ENCODE results near the gene PPP2R2B.

The PPP2R2B gene

DNA sequence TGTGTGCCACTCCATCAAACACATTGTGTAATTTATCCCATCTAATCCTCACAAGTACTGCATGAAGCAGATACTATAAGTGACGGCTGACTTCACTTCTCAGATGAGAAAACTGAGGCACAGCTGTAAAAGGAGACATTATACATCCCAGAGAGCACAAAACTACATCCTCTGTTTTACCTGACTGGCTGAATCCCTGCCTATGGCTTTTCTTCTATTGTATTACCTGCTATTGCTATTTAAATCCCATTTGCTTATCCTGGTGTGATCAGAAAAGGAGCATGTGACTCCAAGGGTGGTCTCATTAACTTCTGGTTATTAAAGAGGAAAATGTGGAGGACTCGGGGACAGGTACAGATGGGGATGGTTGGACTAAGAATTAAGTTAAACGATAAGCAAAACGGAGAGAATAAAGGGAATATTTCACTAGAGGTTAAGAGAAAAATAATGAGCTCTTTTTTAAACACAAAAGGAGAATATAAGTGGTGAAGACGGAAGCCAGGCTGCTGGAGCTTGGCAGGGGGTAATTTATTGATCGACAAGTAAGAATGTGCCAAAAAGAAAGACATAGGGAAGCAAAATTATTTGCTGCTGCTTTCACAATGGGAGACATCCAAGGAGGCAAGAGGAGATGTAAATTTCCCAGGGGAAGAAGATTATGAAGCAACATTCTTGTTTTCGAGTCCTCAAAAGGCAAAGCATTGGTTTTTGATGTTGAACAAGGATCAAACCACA is 206.8 kb downstream of the PPP2R2B start:
- no peak overlapping the region for H3K27ac ChIP-seq
- no peak for TF ChIP-seq CTCF (conservative IDR thresholded peaks at IDR 0.05)

DNA sequence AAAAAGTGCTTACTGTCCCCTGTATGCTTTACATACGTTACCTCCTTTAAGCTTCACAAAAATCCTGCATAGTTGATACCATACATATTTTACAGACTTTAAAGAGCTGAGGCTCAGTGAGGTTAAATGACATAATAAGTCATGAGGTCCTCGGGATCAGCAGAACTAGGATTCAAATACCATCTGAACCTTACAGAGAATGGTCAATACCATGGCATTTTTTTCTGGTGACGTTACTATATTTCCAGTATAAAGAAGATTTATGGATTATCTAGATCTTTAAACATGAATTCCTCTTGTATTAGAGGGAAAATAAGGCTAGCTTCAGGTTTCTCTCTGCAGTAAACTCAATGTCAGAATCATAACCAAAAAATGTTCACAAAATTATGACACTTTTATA is 208.9 kb downstream of the PPP2R2B start:
- TF ChIP-seq CTCF (conservative IDR thresholded peaks at IDR 0.05), result no peak

GRCh38 chr5:146667633-146668272 is 210.8 kb downstream of the PPP2R2B start:
- H3K27ac ChIP-seq, result no peak overlapping the region
- no peak for TF ChIP-seq CTCF (conservative IDR thresholded peaks at IDR 0.05)

More for the DNA sequence above, 208.9 kb downstream of the PPP2R2B start:
- H3K27ac ChIP-seq, result no peak overlapping the region

- H3K27ac ChIP-seq, result no peak overlapping the region
- peak; percentile 32 for TF ChIP-seq CTCF (conservative IDR thresholded peaks at IDR 0.05)
Observed at GRCh38 chr5:146662229-146662628, 216.3 kb downstream of the PPP2R2B start.

DNA sequence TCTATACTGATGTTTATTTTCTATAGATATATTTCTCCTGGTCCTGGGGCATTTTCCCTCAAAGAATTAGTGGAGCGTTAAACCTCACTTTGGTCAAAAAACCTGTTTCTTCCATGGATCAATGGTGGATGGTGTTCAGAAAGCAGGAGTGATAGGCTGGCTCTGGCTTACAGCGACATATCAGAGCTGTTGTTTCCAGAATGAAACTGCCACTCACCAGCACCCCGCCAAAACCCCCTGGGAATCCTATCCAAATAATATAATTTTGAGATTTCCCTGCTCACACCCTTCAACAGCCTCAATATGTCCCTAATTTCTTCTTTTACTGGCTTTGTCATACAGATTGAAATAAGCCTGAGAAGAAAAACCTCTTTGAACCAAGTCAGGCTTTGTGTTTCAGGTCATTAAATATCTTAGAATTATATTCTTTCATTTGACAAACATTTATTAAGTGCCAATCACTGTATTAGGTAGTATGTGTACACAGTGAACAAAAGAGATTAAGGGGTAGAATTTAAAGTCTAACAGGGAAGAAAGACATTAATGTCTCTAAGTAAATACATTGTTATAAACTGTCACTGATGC is 218.1 kb downstream of the PPP2R2B start:
- TF ChIP-seq CTCF (conservative IDR thresholded peaks at IDR 0.05), result no peak
- H3K27ac ChIP-seq, result no peak overlapping the region

DNA sequence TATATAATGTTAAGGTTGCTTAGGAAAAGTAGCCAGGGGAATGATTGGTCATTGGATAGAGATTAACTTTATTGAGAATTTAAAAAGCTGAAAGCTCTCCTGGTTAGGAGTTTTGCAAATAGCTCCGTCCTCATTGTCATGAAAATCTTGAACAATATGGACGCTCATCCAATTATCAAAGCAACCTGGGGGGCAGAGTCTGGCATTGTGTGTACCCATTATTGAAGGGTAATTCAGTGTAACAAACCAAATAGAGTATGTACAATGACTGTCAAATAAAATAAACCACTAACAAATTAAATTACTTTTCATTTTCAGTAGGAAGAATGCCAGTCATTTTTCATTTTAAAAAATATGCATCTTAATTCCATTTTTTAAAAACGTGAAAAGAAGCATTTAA is 218.6 kb downstream of the PPP2R2B start:
- no peak overlapping the region for H3K27ac ChIP-seq
- no peak for TF ChIP-seq CTCF (conservative IDR thresholded peaks at IDR 0.05)

DNA sequence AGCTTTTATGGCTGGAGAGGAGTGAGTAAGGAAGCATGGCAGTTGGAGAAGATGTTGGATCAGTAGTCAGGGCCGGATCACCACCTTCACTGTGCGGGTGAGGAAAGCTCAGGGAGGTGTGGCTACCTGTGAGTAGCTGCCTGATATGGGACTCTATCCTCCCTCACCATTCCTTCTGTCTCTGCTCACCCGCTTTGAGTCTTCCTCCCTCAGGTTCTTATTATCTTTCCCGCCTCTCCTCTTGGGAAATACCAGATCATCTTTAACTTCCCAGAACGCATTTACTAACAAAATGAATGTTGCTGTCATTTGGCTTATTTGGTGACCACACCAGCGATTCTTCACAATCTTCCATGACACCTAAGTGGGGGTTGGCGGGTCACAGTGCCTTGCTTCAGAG is 221.9 kb downstream of the PPP2R2B start:
- H3K27ac ChIP-seq, result no peak overlapping the region
- no peak for TF ChIP-seq CTCF (conservative IDR thresholded peaks at IDR 0.05)

Data from VCaP (cell line).